ENCODE results near the gene HEXD. TPM values are rescaled to one million over a fixed set of nuclear protein-coding genes. Genes with fewer than 3 reads are reported as not detected.

HEXD gene
- polyA plus RNA-seq, 3 donors = 8.9 to 61.5 (median 12.7) TPM

DNA sequence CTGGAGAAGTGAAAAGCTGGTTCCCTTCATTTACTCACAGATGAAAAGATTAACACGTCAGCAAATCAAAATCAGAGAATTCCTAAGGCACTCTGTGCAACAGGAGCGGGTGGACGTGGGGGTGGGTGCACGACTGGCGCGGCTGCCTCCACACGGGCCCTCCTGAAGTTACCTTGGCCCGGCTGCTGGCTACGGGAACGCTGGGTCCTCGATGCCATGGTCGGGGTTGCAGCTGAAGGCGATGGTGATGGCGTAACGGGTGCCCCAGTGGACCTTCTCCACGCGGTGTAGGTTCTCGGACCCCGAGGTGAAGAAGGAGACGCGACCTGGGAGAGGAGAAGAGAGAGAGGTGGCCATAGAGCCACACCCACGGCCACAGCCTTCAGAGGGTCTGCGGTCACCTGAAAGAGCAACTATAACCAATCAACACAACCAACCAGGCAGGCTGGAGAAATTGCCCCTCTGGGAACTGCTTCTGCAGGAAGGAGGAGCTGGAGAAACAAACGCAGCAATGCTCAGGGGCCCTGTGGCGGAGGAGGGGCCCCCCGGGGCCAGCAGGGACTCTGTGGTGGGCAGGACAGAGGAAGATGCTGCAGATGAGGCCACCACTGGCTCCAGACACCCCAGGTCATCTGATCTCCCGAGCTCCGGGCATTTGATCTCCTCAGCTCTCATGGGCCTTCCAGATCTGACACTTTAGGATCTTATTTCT lies 25.8 kb upstream of the HEXD start:
- Histone ChIP-seq H3K27ac (ENCODE audit: low read depth in 1 of 2, low read length in 2 of 2) (no peak overlapping the region), H3K4me3 (replicated peaks in 1 of 3; ENCODE audit: low read depth in 2 of 3, low read length in 3 of 3) (no peak overlapping the region), H3K9me3 (replicated peaks in 1 of 2; ENCODE audit: control insufficient read depth in 1 of 2, insufficient read depth in 1 of 2, low read length in 2 of 2) (no peaks in the 10 kb centered on the region), H3K4me1 (ENCODE audit: control insufficient read depth in 1 of 2, insufficient read depth in 2 of 2, low read length in 2 of 2) (peaks cover 4 to 5% of the 10 kb centered on the region in 2 donors), H3K4me2 (replicated peaks; ENCODE audit: extremely low read depth, low read length, poor library complexity, severe bottlenecking) (no peak overlapping the region), H3K79me2 (ENCODE audit: insufficient read depth, low read length) (no peaks in the 10 kb centered on the region), H3K27me3 (ENCODE audit: control insufficient read depth in 2 of 2, insufficient read depth in 2 of 2, low read length in 2 of 2) (peaks cover 0 to 6% of the 10 kb centered on the region in 2 donors), H4K20me1 (ENCODE audit: insufficient read depth, low read length) (no peaks in the 10 kb centered on the region), H2AFZ (ENCODE audit: insufficient read depth, low read depth, low read length, poor library complexity, severe bottlenecking) (no peak overlapping the region), H3K9ac (ENCODE audit: insufficient read depth, low read length, poor library complexity, severe bottlenecking) (no peak overlapping the region), H3K36me3 (replicated peaks in 1 of 2; ENCODE audit: control insufficient read depth in 1 of 2, insufficient read depth in 2 of 2, low read length in 2 of 2) (peaks cover 0 to 20% of the 10 kb centered on the region in 2 donors)
- no peak overlapping the region for H3K4me3 Mint-ChIP-seq
- peak overlapping the region in 1 of 7 donors; percentile 46 for H3K27ac Mint-ChIP-seq
- H3K4me1 Mint-ChIP-seq = peaks cover 10% of the 10 kb centered on the region
- no peak for DNase-seq
- peaks cover 0 to 6% (median 0%) of the 10 kb centered on the region in 7 donors for H3K9me3 Mint-ChIP-seq
- peaks cover 5 to 11% (median 11%) of the 10 kb centered on the region in 3 donors for H3K27me3 Mint-ChIP-seq (ENCODE audit: low read depth in 3 of 3)
- TF ChIP-seq, protein P1, sequence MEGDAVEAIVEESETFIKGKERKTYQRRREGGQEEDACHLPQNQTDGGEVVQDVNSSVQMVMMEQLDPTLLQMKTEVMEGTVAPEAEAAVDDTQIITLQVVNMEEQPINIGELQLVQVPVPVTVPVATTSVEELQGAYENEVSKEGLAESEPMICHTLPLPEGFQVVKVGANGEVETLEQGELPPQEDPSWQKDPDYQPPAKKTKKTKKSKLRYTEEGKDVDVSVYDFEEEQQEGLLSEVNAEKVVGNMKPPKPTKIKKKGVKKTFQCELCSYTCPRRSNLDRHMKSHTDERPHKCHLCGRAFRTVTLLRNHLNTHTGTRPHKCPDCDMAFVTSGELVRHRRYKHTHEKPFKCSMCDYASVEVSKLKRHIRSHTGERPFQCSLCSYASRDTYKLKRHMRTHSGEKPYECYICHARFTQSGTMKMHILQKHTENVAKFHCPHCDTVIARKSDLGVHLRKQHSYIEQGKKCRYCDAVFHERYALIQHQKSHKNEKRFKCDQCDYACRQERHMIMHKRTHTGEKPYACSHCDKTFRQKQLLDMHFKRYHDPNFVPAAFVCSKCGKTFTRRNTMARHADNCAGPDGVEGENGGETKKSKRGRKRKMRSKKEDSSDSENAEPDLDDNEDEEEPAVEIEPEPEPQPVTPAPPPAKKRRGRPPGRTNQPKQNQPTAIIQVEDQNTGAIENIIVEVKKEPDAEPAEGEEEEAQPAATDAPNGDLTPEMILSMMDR (IDR thresholded peaks at IDR 0.05) = no peak
- H3K36me3 Mint-ChIP-seq = peaks cover 26 to 39% of the 10 kb centered on the region in 2 donors
- intact Hi-C loops (cut with micrococcal nuclease) = no loop called here
- 97% methylated on average over 12 of the region's 28 CpGs for WGBS (ENCODE audit: insufficient coverage)

DNA sequence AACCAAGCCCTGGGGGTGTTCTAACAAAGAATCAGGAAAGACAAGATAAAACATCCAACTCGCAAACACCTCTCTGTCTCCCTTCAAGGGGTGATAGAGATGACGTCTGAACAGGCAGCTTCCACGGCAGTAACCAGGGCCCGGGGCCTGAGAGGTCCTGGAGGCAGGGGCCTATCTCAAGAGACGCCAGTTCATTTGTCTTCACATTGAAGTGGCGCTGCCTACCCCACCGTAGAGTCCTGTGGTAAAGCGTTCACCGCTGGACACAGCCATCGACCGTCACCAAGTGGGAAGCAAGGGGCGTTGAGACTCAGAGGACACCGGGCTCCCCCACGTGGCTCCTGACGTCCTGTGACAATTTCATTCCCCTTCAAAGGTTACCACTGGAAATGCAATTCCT lies 25.2 kb upstream of the HEXD start:
- 92% methylated on average over 12 of the region's 15 CpGs for WGBS (ENCODE audit: insufficient coverage)
- Mint-ChIP-seq H3K36me3 (peaks cover 26 to 44% of the 10 kb centered on the region in 2 donors), H3K4me1 (peaks cover 4% of the 10 kb centered on the region), H3K9me3 (peaks cover 0 to 6% (median 0%) of the 10 kb centered on the region in 7 donors), H3K27me3 (ENCODE audit: low read depth in 3 of 3) (peaks cover under 1 to 8% (median 6%) of the 10 kb centered on the region in 3 donors), H3K4me3 (no peak overlapping the region), H3K27ac (no peak overlapping the region)
- Histone ChIP-seq H3K27me3 (ENCODE audit: control insufficient read depth in 2 of 2, insufficient read depth in 2 of 2, low read length in 2 of 2) (peaks cover 0 to 1% of the 10 kb centered on the region in 2 donors), H3K4me2 (replicated peaks; ENCODE audit: extremely low read depth, low read length, poor library complexity, severe bottlenecking) (no peak overlapping the region), H3K4me3 (replicated peaks in 1 of 3; ENCODE audit: low read depth in 2 of 3, low read length in 3 of 3) (no peak overlapping the region), H3K9ac (ENCODE audit: insufficient read depth, low read length, poor library complexity, severe bottlenecking) (no peak overlapping the region), H3K79me2 (ENCODE audit: insufficient read depth, low read length) (no peaks in the 10 kb centered on the region), H3K27ac (ENCODE audit: low read depth in 1 of 2, low read length in 2 of 2) (no peak overlapping the region), H3K36me3 (replicated peaks in 1 of 2; ENCODE audit: control insufficient read depth in 1 of 2, insufficient read depth in 2 of 2, low read length in 2 of 2) (peaks cover 0 to 20% of the 10 kb centered on the region in 2 donors), H3K4me1 (ENCODE audit: control insufficient read depth in 1 of 2, insufficient read depth in 2 of 2, low read length in 2 of 2) (no peaks in the 10 kb centered on the region), H2AFZ (ENCODE audit: insufficient read depth, low read depth, low read length, poor library complexity, severe bottlenecking) (no peak overlapping the region), H3K9me3 (replicated peaks in 1 of 2; ENCODE audit: control insufficient read depth in 1 of 2, insufficient read depth in 1 of 2, low read length in 2 of 2) (no peaks in the 10 kb centered on the region), H4K20me1 (ENCODE audit: insufficient read depth, low read length) (no peaks in the 10 kb centered on the region)
- no peak for DNase-seq
- intact Hi-C loops (cut with micrococcal nuclease) = no loop called here
- TF ChIP-seq, protein P1 (IDR thresholded peaks at IDR 0.05) = no peak
